Ishikawa (cell line): ENCODE results near the gene DENND4C.

ENCODE experiments used
- CEBPB ChIP-seq: IDR thresholded peaks from 2 replicates; pipeline ENCODE4 v1.6.1; 2012
- CREB1 ChIP-seq: IDR thresholded peaks from 2 replicates; pipeline ENCODE4 v1.6.1; 2012; ENCODE audit warnings: low read depth
- EGR1 ChIP-seq: IDR thresholded peaks from 2 replicates; pipeline ENCODE4 v1.6.1; 2012
- EP300 ChIP-seq: IDR thresholded peaks from 2 replicates; pipeline ENCODE4 v1.6.1; 2012; ENCODE audit warnings: borderline replicate concordance
- FOXM1 ChIP-seq: IDR thresholded peaks from 2 replicates; pipeline ENCODE4 v1.6.1; 2012; ENCODE audit warnings: low read depth, borderline replicate concordance
- MAX ChIP-seq: IDR thresholded peaks from 2 replicates; pipeline ENCODE4 v1.6.1; 2012
- NFIC ChIP-seq: IDR thresholded peaks from 2 replicates; pipeline ENCODE4 v1.6.1; 2012
- RAD21 ChIP-seq: IDR thresholded peaks from 2 replicates; pipeline ENCODE4 v1.6.1; 2012; ENCODE audit warnings: low read depth
- REST ChIP-seq: IDR thresholded peaks from 2 replicates; pipeline ENCODE4 v1.6.1; 2012; ENCODE audit warnings: low read depth, mild to moderate bottlenecking
- TAF1 ChIP-seq: IDR thresholded peaks from 2 replicates; pipeline ENCODE4 v1.6.1; 2012; ENCODE audit warnings: low read depth, mild to moderate bottlenecking
- TCF12 ChIP-seq: IDR thresholded peaks from 2 replicates; pipeline ENCODE4 v1.6.1; 2012; ENCODE audit warnings: low read depth
- TEAD4 ChIP-seq: IDR thresholded peaks from 2 replicates; pipeline ENCODE4 v1.6.1; 2012
- USF1 ChIP-seq: IDR thresholded peaks from 2 replicates; pipeline ENCODE4 v1.6.1; 2012
- YY1 ChIP-seq: IDR thresholded peaks from 2 replicates; pipeline ENCODE4 v1.6.1; 2012; ENCODE audit warnings: low read depth
- ZBTB7A ChIP-seq: IDR thresholded peaks from 2 replicates; pipeline ENCODE4 v1.6.1; 2012; ENCODE audit warnings: low read depth

Gene DENND4C

GRCh38 chr9:19387317-19387716 lies 156.8 kb downstream of the DENND4C start:
- TF ChIP-seq USF1: no peak
- TF ChIP-seq ZBTB7A: no peak
- no peak for TF ChIP-seq TCF12
- TF ChIP-seq YY1: no peak
- no peak for TF ChIP-seq EP300
- TF ChIP-seq NFIC: no peak
- TF ChIP-seq RAD21: no peak
- no peak for TF ChIP-seq CREB1
- TF ChIP-seq FOXM1: no peak
- TF ChIP-seq TEAD4: no peak
- no peak for TF ChIP-seq CEBPB

GRCh38 chr9:19397845-19398244 lies 167.4 kb downstream of the DENND4C start:
- TF ChIP-seq ZBTB7A (no peak), CEBPB (no peak), MAX (no peak), CREB1 (no peak), EGR1 (no peak)

GRCh38 chr9:19404283-19405075 lies 174.0 kb downstream of the DENND4C start:
- TF ChIP-seq NFIC (no peak), TCF12 (no peak), YY1 (no peak), REST (no peak), CREB1 (no peak), EGR1 (no peak), FOXM1 (no peak), EP300 (no peak), TAF1 (no peak), USF1 (no peak), CEBPB (no peak), TEAD4 (no peak), MAX (no peak), ZBTB7A (no peak), RAD21 (no peak)

- TF ChIP-seq NFIC: no peak
These were observed 175.3 kb downstream of the DENND4C start for GRCh38 chr9:19405771-19406170.

GRCh38 chr9:19408316-19408692 lies 177.8 kb downstream of the DENND4C start:
- TF ChIP-seq REST (no peak), EP300 (no peak), RAD21 (no peak), EGR1 (no peak)

- TF ChIP-seq EP300 (no peak), TAF1 (peak; percentile 47; the same call in 1 of the 2 replicates), MAX (peak; percentile 69), TCF12 (peak; percentile 58), ZBTB7A (peak; percentile 33; the same call in 1 of the 2 replicates), RAD21 (peak; percentile 2; the same call in 1 of the 2 replicates), USF1 (no peak), NFIC (no peak), YY1 (no peak)
These were observed 178.4 kb downstream of the DENND4C start, which contains the start of gene ACER2 for GRCh38 chr9:19408693-19409400. Gene ACER2 (plus strand): TSS chr9:19409009. CDS start chr9:19409085, 76 bp downstream.
